WTC11 (cell line): ENCODE measurements around the gene RPP14. TPM values are rescaled to one million over a fixed set of nuclear protein-coding genes. Genes with fewer than 3 reads are reported as not detected.

ENCODE experiments used
- ATF6 ChIP-seq: sonication (generic); formaldehyde crosslinking; IDR thresholded peaks from 2 replicates; pipeline ENCODE4 v1.8.1; 2023; ENCODE audit warnings: mild to moderate bottlenecking, missing genetic modification reagents
- CREM ChIP-seq: sonication (generic); formaldehyde crosslinking; IDR thresholded peaks from 2 replicates; pipeline ENCODE4 v1.8.1; 2022; ENCODE audit warnings: mild to moderate bottlenecking, missing genetic modification reagents, moderate library complexity
- CTCF ChIP-seq: fragments of 200-600 bp; IDR thresholded peaks from 2 replicates; pipeline ENCODE4 v1.8.0; 2022; ENCODE audit warnings: antibody characterized with exemption
- EMX1 ChIP-seq: fragments of 250-450 bp; sonication (Bioruptor Pico); IDR thresholded peaks from 2 replicates; pipeline ENCODE4 v1.8.0; 2021; ENCODE audit warnings: mild to moderate bottlenecking
- GRHL2 ChIP-seq: fragments of 250-450 bp; sonication (Bioruptor Pico); IDR thresholded peaks from 2 replicates; pipeline ENCODE4 v1.8.0; 2022; ENCODE audit warnings: mild to moderate bottlenecking, moderate library complexity; ENCODE audit not compliant: insufficient replicate concordance, severe bottlenecking
- HMGXB4 ChIP-seq: sonication (generic); formaldehyde crosslinking; IDR thresholded peaks from 2 replicates; pipeline ENCODE4 v1.8.1; 2023; ENCODE audit warnings: mild to moderate bottlenecking, moderate library complexity, missing genetic modification reagents
- IRF2 ChIP-seq: sonication (generic); formaldehyde crosslinking; IDR thresholded peaks from 2 replicates; pipeline ENCODE4 v1.8.0; 2022; ENCODE audit warnings: low read depth, missing genetic modification reagents, borderline replicate concordance
- NR2C2 ChIP-seq: sonication (generic); formaldehyde crosslinking; IDR thresholded peaks from 2 replicates; pipeline ENCODE4 v1.8.0; 2022; ENCODE audit warnings: mild to moderate bottlenecking, missing genetic modification reagents
- NR3C1 ChIP-seq: sonication (generic); formaldehyde crosslinking; conservative IDR thresholded peaks from 2 replicates; pipeline ENCODE4 v1.8.1; 2023; ENCODE audit warnings: low read depth, mild to moderate bottlenecking, missing genetic modification reagents
- RELA ChIP-seq: sonication (generic); formaldehyde crosslinking; IDR thresholded peaks from 2 replicates; pipeline ENCODE4 v1.8.1; 2022; ENCODE audit warnings: missing genetic modification reagents, mild to moderate bottlenecking, borderline replicate concordance
- SOX15 ChIP-seq: fragments of 250-450 bp; sonication (Bioruptor Pico); IDR thresholded peaks from 2 replicates; pipeline ENCODE4 v1.9.0; 2021; ENCODE audit warnings: mild to moderate bottlenecking
- SP1 ChIP-seq: sonication (generic); formaldehyde crosslinking; conservative IDR thresholded peaks from 2 replicates; pipeline ENCODE4 v1.8.1; 2022; ENCODE audit warnings: missing genetic modification reagents
- TCF7 ChIP-seq: sonication (generic); formaldehyde crosslinking; IDR thresholded peaks from 2 replicates; pipeline ENCODE4 v1.8.0; 2022; ENCODE audit warnings: mild to moderate bottlenecking, low read depth, missing genetic modification reagents, moderate library complexity
- TEAD4 ChIP-seq: sonication (generic); formaldehyde crosslinking; IDR thresholded peaks from 2 replicates; pipeline ENCODE4 v1.8.0; 2022; ENCODE audit warnings: mild to moderate bottlenecking, missing genetic modification reagents
- TP53 ChIP-seq: sonication (generic); formaldehyde crosslinking; IDR thresholded peaks from 2 replicates; pipeline ENCODE4 v1.8.1; 2023; ENCODE audit warnings: mild to moderate bottlenecking, missing genetic modification reagents
- ZNF317 ChIP-seq: sonication (generic); formaldehyde crosslinking; IDR thresholded peaks from 2 replicates; pipeline ENCODE4 v1.8.1; 2023; ENCODE audit warnings: low read depth, mild to moderate bottlenecking, moderate library complexity, missing genetic modification reagents, borderline replicate concordance
- ZNF512 ChIP-seq: sonication (generic); formaldehyde crosslinking; IDR thresholded peaks from 2 replicates; pipeline ENCODE4 v1.8.1; 2022; ENCODE audit warnings: missing genetic modification reagents, borderline replicate concordance
- ZNF532 ChIP-seq: fragments of 250-450 bp; sonication (Bioruptor Pico); IDR thresholded peaks from 2 replicates; pipeline ENCODE4 v1.9.0; 2021; ENCODE audit warnings: mild to moderate bottlenecking, borderline replicate concordance
- total RNA-seq: library from RNA; stranded (reverse); gene quantifications from 3 replicates; pipeline ENCODE4 v1.2.3, GENCODE V29; 2021
- TF ChIP-seq, protein P1 (sequence below): sonication (generic); formaldehyde crosslinking; IDR thresholded peaks from 2 replicates; pipeline ENCODE4 v1.8.0; 2023; ENCODE audit warnings: mild to moderate bottlenecking, missing genetic modification reagents
- TF ChIP-seq, protein P2 (sequence below): sonication (generic); formaldehyde crosslinking; IDR thresholded peaks from 2 replicates; pipeline ENCODE4 v1.8.1; 2023; ENCODE audit warnings: mild to moderate bottlenecking, missing genetic modification reagents
- TF ChIP-seq, protein P3 (sequence below): sonication (generic); formaldehyde crosslinking; IDR thresholded peaks from 2 replicates; pipeline ENCODE4 v1.8.0; 2022; ENCODE audit warnings: mild to moderate bottlenecking, missing genetic modification reagents

The RPP14 gene
- total RNA-seq, 1 experiment from 2014 or later = 17.9 TPM

DNA sequence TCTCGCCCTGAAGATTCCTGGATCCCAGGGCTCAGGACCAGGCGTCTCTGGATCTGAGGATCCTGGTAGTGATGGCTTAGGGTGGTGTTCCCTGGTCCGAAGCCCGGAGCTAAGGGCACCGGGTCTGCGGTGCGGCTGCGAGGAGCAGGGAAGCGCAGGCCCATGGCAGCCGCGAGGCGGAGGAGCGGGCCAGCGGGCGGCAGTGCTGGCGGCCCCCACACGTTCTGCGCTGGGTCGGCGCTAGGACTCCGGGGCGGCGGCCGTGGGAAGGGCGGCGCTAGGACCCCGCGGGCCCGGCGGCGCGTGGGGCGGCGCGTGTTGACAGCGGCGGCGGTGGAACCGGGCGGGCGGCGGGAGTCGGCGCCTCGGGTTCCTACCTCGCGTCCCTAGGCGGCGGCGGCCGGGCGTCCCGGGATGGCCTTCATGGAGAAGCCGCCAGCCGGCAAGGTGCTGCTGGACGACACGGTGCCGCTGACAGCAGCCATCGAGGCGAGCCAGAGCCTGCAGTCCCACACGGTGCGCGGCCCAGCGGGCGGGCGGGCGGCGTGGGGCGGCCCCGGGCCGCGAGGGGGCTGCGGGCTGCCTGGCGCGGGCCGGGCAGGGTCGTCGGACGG lies 26.6 kb downstream of the RPP14 start, which contains the start of gene PXK (continued):
- TF ChIP-seq ZNF532 (CRISPR knock-in tag) (no peak), NR2C2 (CRISPR knock-in tag) (no peak), ATF6 (no peak), NR3C1 (CRISPR knock-in tag) (peak; percentile 95; the same call in 1 of the 2 replicates), GRHL2 (CRISPR knock-in tag) (no peak), ZNF512 (no peak), TP53 (CRISPR knock-in tag) (peak; percentile 89), TCF7 (CRISPR knock-in tag) (no peak; the same call in 1 of the 2 replicates), EMX1 (CRISPR knock-in tag) (peak; percentile 82; the same call in 1 of the 2 replicates), SP1 (CRISPR knock-in tag) (peak; percentile 92), IRF2 (CRISPR knock-in tag) (no peak), ZNF317 (CRISPR knock-in tag) (peak; percentile 8; the same call in 1 of the 2 replicates), SOX15 (no peak), RELA (CRISPR knock-in tag) (0 out of 2 replicates have a peak, but pooled peaks have one; percentile 20), HMGXB4 (peak; percentile 85), TEAD4 (no peak), CTCF (no peak), CREM (CRISPR knock-in tag) (peak; percentile 87)
- TF ChIP-seq, protein P1, sequence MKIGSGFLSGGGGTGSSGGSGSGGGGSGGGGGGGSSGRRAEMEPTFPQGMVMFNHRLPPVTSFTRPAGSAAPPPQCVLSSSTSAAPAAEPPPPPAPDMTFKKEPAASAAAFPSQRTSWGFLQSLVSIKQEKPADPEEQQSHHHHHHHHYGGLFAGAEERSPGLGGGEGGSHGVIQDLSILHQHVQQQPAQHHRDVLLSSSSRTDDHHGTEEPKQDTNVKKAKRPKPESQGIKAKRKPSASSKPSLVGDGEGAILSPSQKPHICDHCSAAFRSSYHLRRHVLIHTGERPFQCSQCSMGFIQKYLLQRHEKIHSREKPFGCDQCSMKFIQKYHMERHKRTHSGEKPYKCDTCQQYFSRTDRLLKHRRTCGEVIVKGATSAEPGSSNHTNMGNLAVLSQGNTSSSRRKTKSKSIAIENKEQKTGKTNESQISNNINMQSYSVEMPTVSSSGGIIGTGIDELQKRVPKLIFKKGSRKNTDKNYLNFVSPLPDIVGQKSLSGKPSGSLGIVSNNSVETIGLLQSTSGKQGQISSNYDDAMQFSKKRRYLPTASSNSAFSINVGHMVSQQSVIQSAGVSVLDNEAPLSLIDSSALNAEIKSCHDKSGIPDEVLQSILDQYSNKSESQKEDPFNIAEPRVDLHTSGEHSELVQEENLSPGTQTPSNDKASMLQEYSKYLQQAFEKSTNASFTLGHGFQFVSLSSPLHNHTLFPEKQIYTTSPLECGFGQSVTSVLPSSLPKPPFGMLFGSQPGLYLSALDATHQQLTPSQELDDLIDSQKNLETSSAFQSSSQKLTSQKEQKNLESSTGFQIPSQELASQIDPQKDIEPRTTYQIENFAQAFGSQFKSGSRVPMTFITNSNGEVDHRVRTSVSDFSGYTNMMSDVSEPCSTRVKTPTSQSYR (CRISPR knock-in tag) = no peak
- TF ChIP-seq, protein P2, sequence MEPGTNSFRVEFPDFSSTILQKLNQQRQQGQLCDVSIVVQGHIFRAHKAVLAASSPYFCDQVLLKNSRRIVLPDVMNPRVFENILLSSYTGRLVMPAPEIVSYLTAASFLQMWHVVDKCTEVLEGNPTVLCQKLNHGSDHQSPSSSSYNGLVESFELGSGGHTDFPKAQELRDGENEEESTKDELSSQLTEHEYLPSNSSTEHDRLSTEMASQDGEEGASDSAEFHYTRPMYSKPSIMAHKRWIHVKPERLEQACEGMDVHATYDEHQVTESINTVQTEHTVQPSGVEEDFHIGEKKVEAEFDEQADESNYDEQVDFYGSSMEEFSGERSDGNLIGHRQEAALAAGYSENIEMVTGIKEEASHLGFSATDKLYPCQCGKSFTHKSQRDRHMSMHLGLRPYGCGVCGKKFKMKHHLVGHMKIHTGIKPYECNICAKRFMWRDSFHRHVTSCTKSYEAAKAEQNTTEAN (CRISPR knock-in tag) = no peak
- TF ChIP-seq, protein P3, sequence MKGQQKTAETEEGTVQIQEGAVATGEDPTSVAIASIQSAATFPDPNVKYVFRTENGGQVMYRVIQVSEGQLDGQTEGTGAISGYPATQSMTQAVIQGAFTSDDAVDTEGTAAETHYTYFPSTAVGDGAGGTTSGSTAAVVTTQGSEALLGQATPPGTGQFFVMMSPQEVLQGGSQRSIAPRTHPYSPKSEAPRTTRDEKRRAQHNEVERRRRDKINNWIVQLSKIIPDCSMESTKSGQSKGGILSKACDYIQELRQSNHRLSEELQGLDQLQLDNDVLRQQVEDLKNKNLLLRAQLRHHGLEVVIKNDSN (CRISPR knock-in tag) = peak; percentile 24; the same call in 1 of the 2 replicates
